ENCODE results near the gene SIK2. TPM values are rescaled to one million over a fixed set of nuclear protein-coding genes. Genes with fewer than 3 reads are reported as not detected.

The SIK2 gene
- total and polyA plus RNA-seq, 4 donors, result 18.1 to 26.6 (median 19.7) TPM

GRCh38 chr11:111575740-111576139 is 26.5 kb upstream of the SIK2 start:
- Histone ChIP-seq H3K27ac (ENCODE audit: low read depth, low read length) (no peak overlapping the region), H3K4me3 (ENCODE audit: low read depth, low read length) (no peak overlapping the region), H3K9me3 (ENCODE audit: control insufficient read depth, insufficient read depth, low read length) (no peaks in the 10 kb centered on the region), H3K36me3 (ENCODE audit: control insufficient read depth, insufficient read depth, low read length) (no peaks in the 10 kb centered on the region), H3K27me3 (ENCODE audit: control insufficient read depth, insufficient read depth, low read length) (no peaks in the 10 kb centered on the region), H3K4me1 (ENCODE audit: control insufficient read depth, insufficient read depth, low read length) (no peaks in the 10 kb centered on the region)
- DNase-seq (ENCODE audit: low read depth in 4 of 6, low spot score in 6 of 6), result no peak
- WGBS (ENCODE audit: insufficient coverage), result no CpG with 5 or more reads among the region's 6 CpGs

- Histone ChIP-seq H3K27ac (ENCODE audit: low read depth, low read length) (no peak overlapping the region), H3K36me3 (ENCODE audit: control insufficient read depth, insufficient read depth, low read length) (no peaks in the 10 kb centered on the region), H3K4me3 (ENCODE audit: low read depth, low read length) (no peak overlapping the region), H3K27me3 (ENCODE audit: control insufficient read depth, insufficient read depth, low read length) (no peaks in the 10 kb centered on the region), H3K9me3 (ENCODE audit: control insufficient read depth, insufficient read depth, low read length) (no peaks in the 10 kb centered on the region), H3K4me1 (ENCODE audit: control insufficient read depth, insufficient read depth, low read length) (no peaks in the 10 kb centered on the region)
- WGBS (ENCODE audit: insufficient coverage), result no CpG with 5 or more reads among the region's 4 CpGs
- no peak for DNase-seq (ENCODE audit: low read depth in 4 of 6, low spot score in 6 of 6)
These were observed 24.4 kb upstream of the SIK2 start for GRCh38 chr11:111577821-111578220.

DNA sequence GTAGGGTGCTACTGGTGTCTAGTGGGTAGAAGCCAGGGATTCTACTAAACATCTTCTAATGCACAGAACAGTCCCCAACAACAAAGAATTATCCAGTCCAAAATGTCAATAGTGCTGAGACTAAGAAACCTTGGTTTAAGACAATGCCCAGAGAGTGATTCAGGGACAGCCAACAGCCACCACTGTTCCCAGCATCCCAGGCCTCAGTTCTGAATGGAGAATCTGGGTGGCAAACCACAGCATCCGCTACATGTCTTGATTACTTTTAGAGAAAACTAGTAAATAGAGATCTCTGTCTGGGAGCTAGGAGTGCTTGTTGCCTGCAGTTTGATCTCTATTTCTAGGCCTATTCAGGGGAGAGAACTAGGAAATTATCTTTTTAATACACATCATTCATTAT is 20.9 kb upstream of the SIK2 start:
- Histone ChIP-seq H3K4me3 (ENCODE audit: low read depth, low read length) (no peak overlapping the region), H3K27me3 (ENCODE audit: control insufficient read depth, insufficient read depth, low read length) (no peaks in the 10 kb centered on the region), H3K9me3 (ENCODE audit: control insufficient read depth, insufficient read depth, low read length) (no peaks in the 10 kb centered on the region), H3K27ac (ENCODE audit: low read depth, low read length) (no peak overlapping the region), H3K4me1 (ENCODE audit: control insufficient read depth, insufficient read depth, low read length) (no peaks in the 10 kb centered on the region), H3K36me3 (ENCODE audit: control insufficient read depth, insufficient read depth, low read length) (no peaks in the 10 kb centered on the region)
- no peak for DNase-seq (ENCODE audit: low read depth in 4 of 6, low spot score in 6 of 6)
- WGBS (ENCODE audit: insufficient coverage), result no CpG with 5 or more reads among the region's 1 CpG

GRCh38 chr11:111582163-111582562 is 20.1 kb upstream of the SIK2 start:
- Histone ChIP-seq H3K27me3 (ENCODE audit: control insufficient read depth, insufficient read depth, low read length) (no peaks in the 10 kb centered on the region), H3K9me3 (ENCODE audit: control insufficient read depth, insufficient read depth, low read length) (no peaks in the 10 kb centered on the region), H3K4me1 (ENCODE audit: control insufficient read depth, insufficient read depth, low read length) (no peaks in the 10 kb centered on the region), H3K36me3 (ENCODE audit: control insufficient read depth, insufficient read depth, low read length) (no peaks in the 10 kb centered on the region), H3K4me3 (ENCODE audit: low read depth, low read length) (no peak overlapping the region), H3K27ac (ENCODE audit: low read depth, low read length) (no peak overlapping the region)
- DNase-seq (ENCODE audit: low read depth in 4 of 6, low spot score in 6 of 6), result no peak

- no peaks in the 10 kb centered on the region for H3K36me3 ChIP-seq (ENCODE audit: control insufficient read depth, insufficient read depth, low read length)
- no peak for DNase-seq (ENCODE audit: low read depth in 4 of 6, low spot score in 6 of 6)
- no peaks in the 10 kb centered on the region for H3K9me3 ChIP-seq (ENCODE audit: control insufficient read depth, insufficient read depth, low read length)
- H3K27me3 ChIP-seq (ENCODE audit: control insufficient read depth, insufficient read depth, low read length), result no peaks in the 10 kb centered on the region
- H3K4me3 ChIP-seq (ENCODE audit: low read depth, low read length), result no peak overlapping the region
- WGBS (ENCODE audit: insufficient coverage), result no CpG with 5 or more reads among the region's 4 CpGs
- no peaks in the 10 kb centered on the region for H3K4me1 ChIP-seq (ENCODE audit: control insufficient read depth, insufficient read depth, low read length)
- no peak overlapping the region for H3K27ac ChIP-seq (ENCODE audit: low read depth, low read length)
These were observed 19.4 kb upstream of the SIK2 start for GRCh38 chr11:111582881-111583280.

GRCh38 chr11:111585371-111585770 is 16.9 kb upstream of the SIK2 start:
- H3K27ac ChIP-seq (ENCODE audit: low read depth, low read length), result no peak overlapping the region
- no peak for DNase-seq (ENCODE audit: low read depth in 4 of 6, low spot score in 6 of 6)
- no CpG with 5 or more reads among the region's 2 CpGs for WGBS (ENCODE audit: insufficient coverage)
- H3K4me3 ChIP-seq (ENCODE audit: low read depth, low read length), result no peak overlapping the region
- H3K4me1 ChIP-seq (ENCODE audit: control insufficient read depth, insufficient read depth, low read length), result no peaks in the 10 kb centered on the region
- no peaks in the 10 kb centered on the region for H3K9me3 ChIP-seq (ENCODE audit: control insufficient read depth, insufficient read depth, low read length)
- H3K27me3 ChIP-seq (ENCODE audit: control insufficient read depth, insufficient read depth, low read length), result no peaks in the 10 kb centered on the region
- H3K36me3 ChIP-seq (ENCODE audit: control insufficient read depth, insufficient read depth, low read length), result no peaks in the 10 kb centered on the region

- no peak overlapping the region for H3K27ac ChIP-seq (ENCODE audit: low read depth, low read length)
- DNase-seq (ENCODE audit: low read depth in 4 of 6, low spot score in 6 of 6), result peak in 2 of 6 donors; percentile 69 to 80
- H3K4me3 ChIP-seq (ENCODE audit: low read depth, low read length), result no peak overlapping the region
- WGBS (ENCODE audit: insufficient coverage), result no CpG with 5 or more reads among the region's 1 CpG
- H3K36me3 ChIP-seq (ENCODE audit: control insufficient read depth, insufficient read depth, low read length), result no peaks in the 10 kb centered on the region
- no peaks in the 10 kb centered on the region for H3K9me3 ChIP-seq (ENCODE audit: control insufficient read depth, insufficient read depth, low read length)
- no peaks in the 10 kb centered on the region for H3K4me1 ChIP-seq (ENCODE audit: control insufficient read depth, insufficient read depth, low read length)
- no peaks in the 10 kb centered on the region for H3K27me3 ChIP-seq (ENCODE audit: control insufficient read depth, insufficient read depth, low read length)
These were observed 15.8 kb upstream of the SIK2 start for GRCh38 chr11:111586388-111586831.

DNA sequence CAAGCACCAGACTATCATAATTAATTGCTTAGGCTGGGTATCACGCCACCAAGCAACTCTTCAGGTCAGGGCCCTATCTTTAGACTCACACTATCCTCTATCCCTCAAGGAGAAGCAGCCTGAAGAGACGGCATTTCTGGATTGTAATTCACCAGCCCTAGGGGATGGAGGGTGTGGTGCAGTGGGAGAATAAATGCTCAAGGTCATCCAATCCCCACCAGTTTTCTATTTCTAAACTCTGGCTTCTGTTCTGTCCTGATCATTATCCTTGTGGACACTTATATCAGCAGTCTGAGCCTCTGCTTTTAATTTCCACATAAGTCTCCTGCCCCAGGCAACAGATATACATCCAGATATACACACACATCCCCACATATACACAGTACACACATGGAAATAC is 13.1 kb upstream of the SIK2 start:
- no peak for DNase-seq (ENCODE audit: low read depth in 4 of 6, low spot score in 6 of 6)
- Histone ChIP-seq H3K9me3 (ENCODE audit: control insufficient read depth, insufficient read depth, low read length) (no peaks in the 10 kb centered on the region), H3K4me3 (ENCODE audit: low read depth, low read length) (no peak overlapping the region), H3K4me1 (ENCODE audit: control insufficient read depth, insufficient read depth, low read length) (no peaks in the 10 kb centered on the region), H3K27ac (ENCODE audit: low read depth, low read length) (no peak overlapping the region), H3K36me3 (ENCODE audit: control insufficient read depth, insufficient read depth, low read length) (no peaks in the 10 kb centered on the region), H3K27me3 (ENCODE audit: control insufficient read depth, insufficient read depth, low read length) (no peaks in the 10 kb centered on the region)
- WGBS (ENCODE audit: insufficient coverage), result no CpG with 5 or more reads among the region's 2 CpGs

DNA sequence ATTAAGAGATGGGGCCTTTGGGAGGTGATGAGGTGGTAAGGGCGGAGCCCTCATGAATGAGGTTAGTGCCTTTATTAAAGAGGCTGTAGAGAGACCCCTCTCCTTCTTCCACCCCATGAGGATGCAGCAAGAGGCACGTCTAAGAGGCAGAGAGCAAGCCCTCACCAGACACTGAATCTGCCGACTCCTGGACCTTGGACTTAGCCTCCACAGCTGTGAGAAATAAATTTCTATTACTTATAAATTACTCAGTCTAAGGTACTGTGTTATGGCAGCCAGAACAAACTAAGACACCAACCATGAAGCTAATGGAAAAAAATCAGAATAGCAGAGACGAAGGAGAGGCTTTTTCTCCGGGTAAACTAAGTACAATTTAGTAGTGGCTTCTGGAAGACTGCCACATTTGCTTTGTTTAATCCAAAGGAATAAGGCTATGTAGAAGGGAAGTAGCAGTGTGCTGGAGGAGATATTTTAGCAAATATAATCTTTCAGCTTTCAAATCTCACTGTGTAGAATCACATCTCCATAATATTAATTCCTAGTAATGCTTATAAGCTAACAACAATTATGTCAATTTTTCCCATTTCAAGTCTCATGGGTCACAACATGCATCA is 12.3 kb upstream of the SIK2 start:
- Histone ChIP-seq H3K36me3 (ENCODE audit: control insufficient read depth, insufficient read depth, low read length) (no peaks in the 10 kb centered on the region), H3K4me3 (ENCODE audit: low read depth, low read length) (no peak overlapping the region), H3K27ac (ENCODE audit: low read depth, low read length) (no peak overlapping the region), H3K9me3 (ENCODE audit: control insufficient read depth, insufficient read depth, low read length) (no peaks in the 10 kb centered on the region), H3K4me1 (ENCODE audit: control insufficient read depth, insufficient read depth, low read length) (no peaks in the 10 kb centered on the region), H3K27me3 (ENCODE audit: control insufficient read depth, insufficient read depth, low read length) (no peaks in the 10 kb centered on the region)
- WGBS (ENCODE audit: insufficient coverage), result no CpG with 5 or more reads among the region's 5 CpGs
- peak in 1 of 6 donors; percentile 20 for DNase-seq (ENCODE audit: low read depth in 4 of 6, low spot score in 6 of 6)

DNA sequence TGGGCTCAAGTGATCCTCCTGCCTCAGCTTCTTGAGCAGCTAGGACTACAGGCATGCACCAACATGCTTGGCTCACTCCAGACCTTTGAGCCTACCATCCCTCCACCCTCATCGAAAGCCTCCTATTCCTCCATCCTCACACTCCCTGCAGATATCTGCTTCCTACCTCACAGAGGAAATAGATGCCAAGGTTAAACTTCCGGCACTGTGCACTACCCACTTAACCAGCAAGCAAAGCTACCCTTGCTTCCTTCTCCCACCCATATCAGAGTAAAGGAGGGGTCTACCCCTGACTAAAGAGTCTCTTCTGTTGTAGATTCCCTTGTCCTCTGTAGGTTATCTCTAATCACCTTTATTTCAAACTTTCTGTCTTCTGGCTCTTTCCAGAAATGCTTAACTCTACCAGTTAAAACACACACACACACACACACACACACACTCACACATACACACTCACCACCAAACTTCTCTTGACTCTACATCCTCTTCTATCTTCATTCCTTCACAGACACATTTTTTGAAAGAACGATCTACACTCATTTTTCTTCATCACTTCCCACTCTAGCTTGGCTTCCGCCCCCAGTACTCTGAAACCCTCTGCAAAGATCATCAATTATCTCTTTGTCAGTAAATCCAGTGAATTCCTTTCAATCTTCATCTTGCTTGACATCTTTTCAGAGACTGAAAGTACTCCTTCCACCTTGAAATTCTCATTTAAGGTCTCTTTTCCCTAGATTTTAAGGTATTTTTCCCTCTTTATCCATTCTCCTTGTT is 10.9 kb upstream of the SIK2 start:
- no peak for DNase-seq (ENCODE audit: low read depth in 4 of 6, low spot score in 6 of 6)
- H3K4me3 ChIP-seq (ENCODE audit: low read depth, low read length), result no peak overlapping the region
- no peaks in the 10 kb centered on the region for H3K27me3 ChIP-seq (ENCODE audit: control insufficient read depth, insufficient read depth, low read length)
- H3K9me3 ChIP-seq (ENCODE audit: control insufficient read depth, insufficient read depth, low read length), result no peaks in the 10 kb centered on the region
- no peak overlapping the region for H3K27ac ChIP-seq (ENCODE audit: low read depth, low read length)
- no peaks in the 10 kb centered on the region for H3K36me3 ChIP-seq (ENCODE audit: control insufficient read depth, insufficient read depth, low read length)
- WGBS (ENCODE audit: insufficient coverage), result 83% methylated on average over 3 of the region's 4 CpGs
- H3K4me1 ChIP-seq (ENCODE audit: control insufficient read depth, insufficient read depth, low read length), result no peaks in the 10 kb centered on the region

All from spinal cord (tissue), 10 donors.